Activated CD4-positive, alpha-beta T cell treated with anti-CD3 and anti-CD28 coated beads, Interleukin-2, amount 10 ng/mL, durations not matched to agents 24 days and 14 days (primary cell): Measurements from ENCODE around the gene TM9SF1. TPM values are rescaled to one million over a fixed set of nuclear protein-coding genes. Genes with fewer than 3 reads are reported as not detected.

Experiments
- DNase-seq: peaks from one replicate; pipeline ENCODE4 v3.0.0; 2022
- H3K27ac Mint-ChIP-seq: one replicate; pipeline ENCODE4 v1.8.0; 2022; ENCODE audit warnings: mild to moderate bottlenecking, mixed read lengths
- H3K27me3 Mint-ChIP-seq: one replicate; pipeline ENCODE4 v1.8.0; 2022; ENCODE audit warnings: mixed read lengths
- H3K36me3 Mint-ChIP-seq: one replicate; pipeline ENCODE4 v1.8.0; 2022; ENCODE audit warnings: low read depth, mild to moderate bottlenecking, mixed read lengths
- H3K4me1 Mint-ChIP-seq: one replicate; pipeline ENCODE4 v1.8.0; 2021; ENCODE audit warnings: mixed read lengths
- H3K4me3 Mint-ChIP-seq: one replicate; pipeline ENCODE4 v1.8.0; 2022; ENCODE audit warnings: mild to moderate bottlenecking, moderate library complexity, mixed read lengths
- H3K9me3 Mint-ChIP-seq: one replicate; pipeline ENCODE4 v1.8.0; 2021; ENCODE audit warnings: mixed read lengths
- intact Hi-C: fragments of 100-400 bp; cut with micrococcal nuclease; formaldehyde crosslinking; loops from one replicate; pipeline ENCODE4 v1.15.1; 2023
- total RNA-seq: library from RNA; stranded (reverse); gene quantifications from 2 replicates; pipeline ENCODE4 v1.2.3, GENCODE V29; 2022

The TM9SF1 gene
- total RNA-seq, 1 donor from 2014 or later: 35.1 TPM

GRCh38 chr14:24172261-24172860 lies 22.9 kb downstream of the TM9SF1 start:
- DNase-seq: no peak
- H3K27me3 Mint-ChIP-seq: no peaks in the 10 kb centered on the region
- intact Hi-C loops: no loop called here
- peaks cover 61% of the 10 kb centered on the region for H3K36me3 Mint-ChIP-seq
- H3K9me3 Mint-ChIP-seq: no peaks in the 10 kb centered on the region
- peaks cover 23% of the 10 kb centered on the region for H3K4me1 Mint-ChIP-seq
- no peak overlapping the region for H3K4me3 Mint-ChIP-seq
- H3K27ac Mint-ChIP-seq: no peak overlapping the region

DNA sequence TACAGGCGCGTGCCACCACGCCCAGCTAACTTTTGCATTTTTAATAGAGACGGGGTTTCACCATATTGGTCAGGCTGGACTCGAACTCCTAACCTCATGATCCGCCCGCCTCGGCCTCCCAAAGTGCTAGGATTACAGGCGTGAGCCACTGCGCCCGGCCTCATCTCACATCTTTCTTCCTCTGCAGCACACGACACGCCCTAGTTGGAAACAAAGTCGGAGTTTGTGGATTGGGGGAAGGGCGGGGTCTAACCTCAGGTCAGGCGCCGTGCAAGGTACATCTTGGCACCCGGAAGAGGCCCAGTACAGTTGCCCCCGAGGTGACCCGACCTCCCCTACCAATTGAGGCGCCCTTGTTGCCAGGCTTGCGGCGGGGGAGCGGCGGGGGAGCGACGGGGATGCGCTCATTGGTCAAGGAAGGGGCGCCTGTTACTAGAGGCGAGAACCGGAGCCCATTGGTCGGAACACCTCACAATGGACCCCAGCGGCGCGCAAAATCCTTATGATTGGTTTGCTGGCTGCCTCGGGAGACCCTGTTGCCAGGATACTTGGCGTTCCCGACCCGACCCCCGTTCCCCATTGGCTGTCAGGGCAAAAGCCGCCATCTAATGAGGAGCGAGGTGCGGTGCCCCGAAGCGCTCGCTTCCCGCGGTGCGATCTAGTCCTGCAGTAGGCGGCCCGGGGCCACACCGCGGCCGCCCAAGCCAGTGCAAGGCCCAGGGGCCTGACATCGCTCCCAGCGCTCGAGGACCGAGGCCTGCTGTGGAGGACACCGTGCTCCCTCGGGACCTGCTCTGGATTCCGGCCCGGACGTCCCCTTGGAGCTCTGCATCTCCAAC lies 23.6 kb downstream of the TM9SF1 start, which contains the start of gene REC8:
Gene REC8 (plus strand): TSS at position 659 of the 839 bp plus-strand sequence. CDS start 473 bp downstream, outside the sequence.
- Mint-ChIP-seq H3K27me3 (no peaks in the 10 kb centered on the region), H3K4me3 (peak within 1 kb of the TSS; percentile 72), H3K9me3 (no peaks in the 10 kb centered on the region), H3K36me3 (peaks cover 58% of the 10 kb centered on the region), H3K4me1 (peaks cover 26% of the 10 kb centered on the region), H3K27ac (peak within 1 kb of the TSS; percentile 83)
- intact Hi-C loops: no loop called here
- DNase-seq: peak; percentile 76

GRCh38 chr14:24167469-24168114 lies 27.6 kb downstream of the TM9SF1 start:
- DNase-seq: no peak
- Mint-ChIP-seq H3K27ac (peak overlapping the region; percentile 79), H3K4me3 (no peak overlapping the region), H3K4me1 (peaks cover 50% of the 10 kb centered on the region), H3K27me3 (no peaks in the 10 kb centered on the region), H3K36me3 (peaks cover 77% of the 10 kb centered on the region), H3K9me3 (no peaks in the 10 kb centered on the region)
- intact Hi-C loops: no loop called here

GRCh38 chr14:24165785-24166184 lies 29.5 kb downstream of the TM9SF1 start:
- Mint-ChIP-seq H3K9me3 (no peaks in the 10 kb centered on the region), H3K27me3 (peaks cover 2% of the 10 kb centered on the region), H3K27ac (peak overlapping the region; percentile 53), H3K4me1 (peaks cover 54% of the 10 kb centered on the region), H3K4me3 (no peak overlapping the region), H3K36me3 (peaks cover 85% of the 10 kb centered on the region)
- intact Hi-C loops: no loop called here
- no peak for DNase-seq

- DNase-seq: no peak
- peaks cover 2% of the 10 kb centered on the region for H3K27me3 Mint-ChIP-seq
- intact Hi-C loops: loop anchor here (5.0 kb wide), 2 partner anchors 107 to 152 kb away; no protein-coding TSS in a partner anchor
- H3K9me3 Mint-ChIP-seq: no peaks in the 10 kb centered on the region
- H3K36me3 Mint-ChIP-seq: peaks cover 85% of the 10 kb centered on the region
- H3K4me1 Mint-ChIP-seq: peaks cover 61% of the 10 kb centered on the region
- peak overlapping the region; percentile 49 for H3K4me3 Mint-ChIP-seq
- H3K27ac Mint-ChIP-seq: peak overlapping the region; percentile 68
Observed at GRCh38 chr14:24164518-24164991, 30.7 kb downstream of the TM9SF1 start.

DNA sequence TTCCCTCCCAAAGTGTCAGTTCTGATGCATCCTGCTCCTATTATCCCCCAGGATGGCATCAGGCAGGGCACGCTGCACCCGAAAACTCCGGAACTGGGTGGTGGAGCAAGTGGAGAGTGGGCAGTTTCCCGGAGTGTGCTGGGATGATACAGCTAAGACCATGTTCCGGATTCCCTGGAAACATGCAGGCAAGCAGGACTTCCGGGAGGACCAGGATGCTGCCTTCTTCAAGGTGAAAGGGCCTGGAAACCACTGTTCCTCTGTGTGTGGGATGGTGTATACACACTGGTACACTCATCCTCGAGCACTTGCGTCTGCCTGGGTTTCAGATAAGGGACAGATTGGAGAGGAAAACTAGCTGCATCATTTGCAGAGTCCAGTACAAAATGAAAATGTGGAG lies 33.1 kb downstream of the TM9SF1 start:
- DNase-seq: peak; percentile 74
- H3K4me1 Mint-ChIP-seq: peaks cover 51% of the 10 kb centered on the region
- H3K4me3 Mint-ChIP-seq: peak overlapping the region; percentile 93
- peak overlapping the region; percentile 97 for H3K27ac Mint-ChIP-seq
- H3K9me3 Mint-ChIP-seq: no peaks in the 10 kb centered on the region
- intact Hi-C loops: loop anchor here (5.0 kb wide), 2 partner anchors 105 to 150 kb away; no protein-coding TSS in a partner anchor
- peaks cover 2% of the 10 kb centered on the region for H3K27me3 Mint-ChIP-seq
- peaks cover 89% of the 10 kb centered on the region for H3K36me3 Mint-ChIP-seq

- H3K9me3 Mint-ChIP-seq: no peaks in the 10 kb centered on the region
- intact Hi-C loops: loop anchor here (1.0 to 5.0 kb wide), 9 partner anchors 14 to 149 kb away; partner anchors contain the start of genes CHMP4A, DCAF11, EMC9 and IPO4
Observed at GRCh38 chr14:24160850-24161804, 34.1 kb downstream of the TM9SF1 start, which contains the start of gene IRF9. IRF9 (plus strand) TSS chr14:24161265; CDS start chr14:24162145, 880 bp downstream.

DNA sequence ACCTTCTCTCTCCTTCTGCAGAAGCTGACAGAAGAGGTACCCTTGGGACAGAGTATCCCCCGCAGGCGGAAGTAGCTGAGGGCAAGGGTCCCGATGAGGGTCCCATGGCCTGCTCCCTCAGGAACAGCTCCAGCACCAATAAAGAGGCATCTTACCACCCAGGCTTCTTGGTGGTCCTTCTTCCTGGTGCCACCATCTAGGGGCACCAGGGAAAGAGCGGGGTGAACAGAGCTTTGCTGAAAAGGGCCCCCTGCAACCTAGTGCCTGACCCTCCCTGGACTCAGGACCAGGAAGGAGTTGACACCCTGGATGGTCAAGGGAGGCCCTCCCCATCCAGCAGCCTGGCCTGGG lies 34.8 kb downstream of the TM9SF1 start:
- H3K4me1 Mint-ChIP-seq: peaks cover 49% of the 10 kb centered on the region

More at GRCh38 chr14:24160850-24161804, 34.1 kb downstream of the TM9SF1 start, which contains the start of gene IRF9:
- peak within 1 kb of the TSS; percentile 97 for H3K27ac Mint-ChIP-seq
- peak; percentile 100 for DNase-seq
- peaks cover 51% of the 10 kb centered on the region for H3K4me1 Mint-ChIP-seq
- H3K4me3 Mint-ChIP-seq: peak within 1 kb of the TSS; percentile 93
- H3K27me3 Mint-ChIP-seq: peaks cover 2% of the 10 kb centered on the region
- H3K36me3 Mint-ChIP-seq: peaks cover 86% of the 10 kb centered on the region

GRCh38 chr14:24159777-24160498 lies 35.3 kb downstream of the TM9SF1 start:
- Mint-ChIP-seq H3K4me3 (peak overlapping the region; percentile 93), H3K27me3 (peaks cover 2% of the 10 kb centered on the region), H3K4me1 (peaks cover 46% of the 10 kb centered on the region), H3K36me3 (peaks cover 84% of the 10 kb centered on the region), H3K27ac (peak overlapping the region; percentile 97), H3K9me3 (no peaks in the 10 kb centered on the region)
- intact Hi-C loops: loop anchor here (5.0 kb wide), 2 partner anchors 103 to 148 kb away; no protein-coding TSS in a partner anchor
- no peak for DNase-seq

More for the DNA sequence above, 34.8 kb downstream of the TM9SF1 start:
- peaks cover 86% of the 10 kb centered on the region for H3K36me3 Mint-ChIP-seq
- no peaks in the 10 kb centered on the region for H3K9me3 Mint-ChIP-seq
- H3K27me3 Mint-ChIP-seq: peaks cover 2% of the 10 kb centered on the region
- H3K4me3 Mint-ChIP-seq: peak overlapping the region; percentile 93
- intact Hi-C loops: loop anchor here (5.0 kb wide), 2 partner anchors 103 to 148 kb away; no protein-coding TSS in a partner anchor
- no peak for DNase-seq
- peak overlapping the region; percentile 97 for H3K27ac Mint-ChIP-seq

- Mint-ChIP-seq H3K9me3 (no peaks in the 10 kb centered on the region), H3K36me3 (peaks cover 72% of the 10 kb centered on the region), H3K27ac (no peak overlapping the region), H3K4me3 (no peak overlapping the region), H3K4me1 (peaks cover 30% of the 10 kb centered on the region), H3K27me3 (peaks cover 2% of the 10 kb centered on the region)
- no peak for DNase-seq
- intact Hi-C loops: no loop called here
Observed at GRCh38 chr14:24157331-24157730, 37.9 kb downstream of the TM9SF1 start.

GRCh38 chr14:24156840-24157239 lies 38.4 kb downstream of the TM9SF1 start:
- Mint-ChIP-seq H3K27ac (peak overlapping the region; percentile 39), H3K4me3 (no peak overlapping the region), H3K36me3 (peaks cover 71% of the 10 kb centered on the region), H3K27me3 (peaks cover 2% of the 10 kb centered on the region), H3K4me1 (peaks cover 27% of the 10 kb centered on the region), H3K9me3 (no peaks in the 10 kb centered on the region)
- intact Hi-C loops: no loop called here
- DNase-seq: no peak

GRCh38 chr14:24155100-24155499 lies 40.1 kb downstream of the TM9SF1 start:
- Mint-ChIP-seq H3K4me3 (no peak overlapping the region), H3K9me3 (no peaks in the 10 kb centered on the region), H3K27ac (no peak overlapping the region), H3K36me3 (peaks cover 66% of the 10 kb centered on the region), H3K4me1 (peaks cover 22% of the 10 kb centered on the region), H3K27me3 (no peaks in the 10 kb centered on the region)
- no peak for DNase-seq
- intact Hi-C loops: no loop called here
